B cell (primary cell): Measurements from ENCODE around the gene RAB26. TPM values are rescaled to one million over a fixed set of nuclear protein-coding genes. Genes with fewer than 3 reads are reported as not detected.

Source experiments
- ATAC-seq: fragments of 200-7000 bp; cut with Tn5 transposase; one replicate; pipeline ENCODE4 v1.10.0; 2021; ENCODE audit warnings: low read depth, mild to moderate bottlenecking, moderate number of reproducible peaks, moderate library complexity
- CTCF ChIA-PET: fragments of 350-600 bp; sonication (Branson Sonifier 250); formaldehyde crosslinking; loops from one replicate; lab custom pipeline; 2021; ENCODE audit warnings: antibody characterized with exemption, inconsistent platforms; lab: Charles Lee
- POLR2A ChIA-PET: fragments of 350-600 bp; sonication (Branson Sonifier 250); formaldehyde crosslinking; loops from one replicate; lab custom pipeline; 2021; ENCODE audit warnings: antibody characterized with exemption; lab: Charles Lee
- DNase-seq: peaks from one replicate; pipeline ENCODE4 v3.0.0; 2013
- H2AFZ ChIP-seq: 2 replicates; pipeline ENCODE4 v1.6.1; 2012; ENCODE audit warnings: mild to moderate bottlenecking, low read depth, low read length; ENCODE audit not compliant: insufficient read depth, poor library complexity, severe bottlenecking
- H3K27ac ChIP-seq, 2 donors: 1 replicate in 1 of 2; 2 replicates in 1 of 2; pipeline ENCODE4 v1.5.1; 2012 to 2013; ENCODE audit warnings: low read length in 2 of 2, mild to moderate bottlenecking in 2 of 2, moderate library complexity in 1 of 2
- H3K27me3 ChIP-seq, 4 experiments: fragments of 200-600 bp in 1 of 4; sonication (generic) in 1 of 4; replicated peaks in 1 of 4; 1 replicate in 2 of 4; 2 replicates in 2 of 4; pipeline versions ENCODE4 v1.6.1 to v1.7.0; 2013 to 2016; ENCODE audit warnings: low read length in 3 of 4, mild to moderate bottlenecking in 2 of 4, mixed read lengths in 1 of 4, moderate library complexity in 1 of 4; ENCODE audit not compliant: insufficient read depth in 4 of 4, control insufficient read depth in 3 of 4; ENCODE audit errors: control extremely low read depth in 1 of 4
- H3K36me3 ChIP-seq, 2 experiments: replicated peaks in 1 of 2; 1 replicate in 1 of 2; 2 replicates in 1 of 2; pipeline versions ENCODE4 v1.6.1 to v1.7.1; 2013; ENCODE audit warnings: low read length in 1 of 2; ENCODE audit not compliant: insufficient read depth in 2 of 2, control insufficient read depth in 1 of 2; ENCODE audit errors: control extremely low read depth in 1 of 2, extremely low read depth in 1 of 2
- H3K4me1 ChIP-seq, 2 donors: fragments of 200-600 bp in 1 of 2; sonication (generic) in 1 of 2; 1 replicate in 1 of 2; 2 replicates in 1 of 2; pipeline versions ENCODE4 v1.5.1 to v1.6.1; 2013 to 2017; ENCODE audit warnings: low read length in 2 of 2; ENCODE audit not compliant: control insufficient read depth in 2 of 2, insufficient read depth in 2 of 2
- H3K4me2 ChIP-seq: replicated peaks from 2 replicates; pipeline ENCODE3; 2012; ENCODE audit warnings: mild to moderate bottlenecking, low read depth, low read length; ENCODE audit not compliant: poor library complexity, severe bottlenecking
- H3K4me3 ChIP-seq, 5 experiments: fragments of 200-600 bp in 1 of 5; sonication (generic) in 1 of 5; 1 replicate in 3 of 5; 2 replicates in 2 of 5; pipeline versions ENCODE4 v1.5.1 to v1.7.0; 2011 to 2016; ENCODE audit warnings: low read length in 4 of 5, mild to moderate bottlenecking in 4 of 5, low read depth in 2 of 5, control low read depth in 1 of 5, moderate library complexity in 1 of 5; ENCODE audit not compliant: insufficient read depth in 1 of 5; ENCODE audit errors: control extremely low read depth in 1 of 5, extremely low read depth in 1 of 5
- H3K79me2 ChIP-seq: fragments of 200-600 bp; sonication (generic); one replicate; pipeline ENCODE4 v1.6.0; 2016; ENCODE audit warnings: low read length; ENCODE audit not compliant: control insufficient read depth, insufficient read depth
- H3K9ac ChIP-seq: fragments of 200-600 bp; sonication (generic); 2 replicates; pipeline ENCODE4 v1.6.1; 2017; ENCODE audit warnings: mild to moderate bottlenecking, low read length, moderate library complexity
- H3K9me3 ChIP-seq, 3 donors: one replicate each; pipeline versions ENCODE4 v1.6.1 to v1.7.1; 2013; ENCODE audit warnings: low read length in 2 of 3; ENCODE audit not compliant: control insufficient read depth in 2 of 3, insufficient read depth in 1 of 3; ENCODE audit errors: control extremely low read depth in 1 of 3
- H4K20me1 ChIP-seq: 2 replicates; pipeline ENCODE4 v1.6.0; 2012; ENCODE audit warnings: mild to moderate bottlenecking, low read length; ENCODE audit not compliant: insufficient read depth, control insufficient read depth, poor library complexity, severe bottlenecking
- H3K27ac Mint-ChIP-seq: one replicate; pipeline ENCODE4 v1.8.0; 2021; ENCODE audit warnings: mixed read lengths
- H3K27me3 Mint-ChIP-seq: one replicate; pipeline ENCODE4 v1.8.0; 2021; ENCODE audit warnings: mixed read lengths
- H3K4me1 Mint-ChIP-seq: one replicate; pipeline ENCODE4 v1.8.0; 2021; ENCODE audit warnings: mixed read lengths
- H3K4me3 Mint-ChIP-seq: one replicate; pipeline ENCODE4 v1.8.0; 2021; ENCODE audit warnings: mixed read lengths
- H3K9me3 Mint-ChIP-seq: one replicate; pipeline ENCODE4 v1.8.0; 2022; ENCODE audit warnings: mixed read lengths; ENCODE audit not compliant: insufficient read depth
- CTCF ChIP-seq: fragments of 200-600 bp; IDR thresholded peaks from one replicate; pipeline ENCODE4 v1.8.0; 2022; ENCODE audit warnings: antibody characterized with exemption, mild to moderate bottlenecking
- EZH2 ChIP-seq: IDR thresholded peaks from 2 replicates; pipeline ENCODE4 v1.6.1; 2012; ENCODE audit warnings: borderline replicate concordance, low read depth, mild to moderate bottlenecking, moderate library complexity, low read length; ENCODE audit not compliant: insufficient read depth, poor library complexity, severe bottlenecking
- WGBS: methylation state at CpG from one replicate; pipeline ENCODE4 v1.1.5; 2013; ENCODE audit warnings: missing lambda C conversion rate; ENCODE audit not compliant: insufficient coverage; 5-methylcytosine and 5-hydroxymethylcytosine counted together
- intact Hi-C: fragments of 100-400 bp; cut with micrococcal nuclease; formaldehyde crosslinking; loops from one replicate; pipeline ENCODE4 v1.10.0; 2022
- polyA plus RNA-seq: library from polyadenylated mRNA; depleted of rRNA; stranded (reverse); fragments of >200 nt; gene quantifications from 2 replicates; pipeline ENCODE4 v1.2.3, GENCODE V29; 2012
- total RNA-seq, 2 donors: library from RNA; stranded (reverse); fragments of 120-200 nt in 1 of 2; gene quantifications; 1 replicate in 1 of 2; 2 replicates in 1 of 2; pipeline versions ENCODE4 v1.2.3 to v1.2.4, GENCODE V29; 2013 to 2022

Gene RAB26
- total and polyA plus RNA-seq, 2 donors (not counting 1 experiment from before 2014, with no cell fraction given) = 0.62 to 1.2 TPM

GRCh38 chr16:2194166-2194834 lies 45.9 kb downstream of the RAB26 start:
- TF ChIP-seq EZH2 (no peak), CTCF (no peak)
- Mint-ChIP-seq H3K27ac (no peak overlapping the region), H3K27me3 (peaks cover 28% of the 10 kb centered on the region), H3K4me1 (peaks cover 10% of the 10 kb centered on the region), H3K9me3 (no peaks in the 10 kb centered on the region), H3K4me3 (peak overlapping the region; percentile 78)
- Histone ChIP-seq H3K4me1 (peaks cover 12 to 22% of the 10 kb centered on the region in 2 donors), H2AFZ (no peak overlapping the region), H4K20me1 (no peaks in the 10 kb centered on the region), H3K9me3 (peaks cover 0 to 6% (median 0%) of the 10 kb centered on the region in 3 donors), H3K27me3 (peaks cover 0 to 50% (median 20%) of the 10 kb centered on the region in 4 experiments), H3K36me3 (no peaks in the 10 kb centered on the region), H3K79me2 (no peaks in the 10 kb centered on the region), H3K4me2 (no peak overlapping the region), H3K9ac (no peak overlapping the region), H3K27ac (no peak overlapping the region), H3K4me3 (no peak overlapping the region)
- ChIA-PET CTCF (interaction anchor here (0.6 to 4.7 kb wide), 28 partner anchors 10 to 325 kb away, joined by 3 to 71 read pairs (median 4); partner anchors contain the start of genes AMDHD2, ATP6V0C, BRICD5 and CCNF), POLR2A (interaction anchor here (1.0 to 1.1 kb wide), 2 partner anchors 11 to 307 kb away, joined by 3 read pairs; partner anchors contain the start of gene MLST8)
- intact Hi-C loops = loop anchor here (10.0 kb wide), 2 partner anchors 151 to 411 kb away; partner anchors contain the start of gene ABCA3
- DNase-seq (no peak), ATAC-seq (no peak)
- WGBS = 75% methylated on average over 14 of the region's 16 CpGs
